Left lung (tissue), 10 donors: ENCODE measurements around the gene FAM76B. TPM values are rescaled to one million over a fixed set of nuclear protein-coding genes. Genes with fewer than 3 reads are reported as not detected.

Experiments used
- ATAC-seq: fragments of 200-7000 bp; cut with Tn5 transposase; one replicate; pipeline ENCODE4 v1.9.1; 2020; ENCODE audit warnings: moderate library complexity
- DNase-seq, 4 donors: peaks; one replicate each; pipeline ENCODE4 v3.0.0-alpha.2; 2013 to 2020
- H3K27ac ChIP-seq, 2 donors: fragments of 200-600 bp; sonication (generic) in 1 of 2; one replicate each; pipeline versions ENCODE4 v1.5.0 to v1.8.0; 2020 to 2021
- H3K27me3 ChIP-seq, 2 donors: fragments of 200-600 bp; sonication (generic) in 1 of 2; one replicate each; pipeline versions ENCODE4 v1.5.0 to v1.8.0; 2020 to 2021
- H3K36me3 ChIP-seq, 2 donors: fragments of 200-600 bp; sonication (generic) in 1 of 2; one replicate each; pipeline versions ENCODE4 v1.5.0 to v1.8.0; 2020 to 2021
- H3K4me1 ChIP-seq, 2 donors: fragments of 200-600 bp; one replicate each; pipeline ENCODE4 v1.8.0; 2021
- H3K4me3 ChIP-seq, 2 donors: fragments of 200-600 bp; sonication (generic) in 1 of 2; one replicate each; pipeline versions ENCODE4 v1.5.0 to v1.8.0; 2020 to 2021; ENCODE audit warnings: mild to moderate bottlenecking in 1 of 2
- H3K9me3 ChIP-seq, 2 donors: fragments of 200-600 bp; sonication (generic) in 1 of 2; one replicate each; pipeline versions ENCODE4 v1.5.0 to v1.8.0; 2020 to 2021
- CTCF ChIP-seq, 2 donors: fragments of 200-600 bp; sonication (generic) in 1 of 2; IDR thresholded peaks; one replicate each; pipeline versions ENCODE4 v1.5.0 to v1.8.0; 2021; ENCODE audit warnings: antibody characterized with exemption in 2 of 2
- intact Hi-C, 2 donors: fragments of 100-400 bp; cut with DNase I; formaldehyde crosslinking; loops; one replicate each; pipeline versions ENCODE4 v1.11.2 to v1.14.2; 2022
- polyA plus RNA-seq, 6 donors: library from polyadenylated mRNA; unstranded; fragments of 120-200 nt; gene quantifications; one replicate each; pipeline ENCODE4 v1.2.1, GENCODE V29; 2013; ENCODE audit not compliant: insufficient read length in 6 of 6
- total RNA-seq, 2 donors: library from RNA; stranded (reverse); fragmentation: NEBNext Ultra II Directional; extraction: Animal tissue kit (Norgen Biotek cat#: 25700); gene quantifications; one replicate each; pipeline ENCODE4 v1.2.1, GENCODE V29; 2021
- donor health status: DM: no; HTN: yes; CAD: no.
- donor health status: DM: no; HTN: no; CAD: no.

The FAM76B gene
- total and polyA plus RNA-seq, 8 donors = 13.6 to 70.6 (median 60.8) TPM

- ATAC-seq = peak; percentile 88
- DNase-seq = peak; percentile 95 to 99 (median 98)
- Histone ChIP-seq H3K27me3 (no peaks in the 10 kb centered on the region), H3K9me3 (no peaks in the 10 kb centered on the region), H3K4me3 (peak within 1 kb of the TSS; percentile 93 to 95), H3K36me3 (peaks cover 0 to 22% of the 10 kb centered on the region in 2 donors), H3K27ac (peak within 1 kb of the TSS; percentile 98 to 100), H3K4me1 (peaks cover 12 to 35% of the 10 kb centered on the region in 2 donors)
- intact Hi-C loops = no loop called here
- TF ChIP-seq CTCF (IDR thresholded peaks at IDR 0.05) = no peak
These were observed 746 bp upstream of the FAM76B start, which contains the start of gene CEP57 for GRCh38 chr11:95790123-95790932. Gene CEP57 (plus strand): TSS chr11:95790498. CDS start chr11:95790699, 201 bp downstream.

GRCh38 chr11:95788921-95789505 lies 569 bp downstream of the FAM76B start:
- H3K27ac ChIP-seq = peak overlapping the region; percentile 98 to 100
- no peak for ATAC-seq
- H3K27me3 ChIP-seq = no peaks in the 10 kb centered on the region
- intact Hi-C loops = no loop called here
- H3K4me1 ChIP-seq = peaks cover 12 to 35% of the 10 kb centered on the region in 2 donors
- H3K9me3 ChIP-seq = no peaks in the 10 kb centered on the region
- peaks cover 0 to 35% of the 10 kb centered on the region in 2 donors for H3K36me3 ChIP-seq
- peak overlapping the region; percentile 93 to 95 for H3K4me3 ChIP-seq
- TF ChIP-seq CTCF (IDR thresholded peaks at IDR 0.05) = no peak
- peak in 3 of 4 donors; percentile 24 to 45 (median 36) for DNase-seq

GRCh38 chr11:95780544-95780943 lies 9.0 kb downstream of the FAM76B start:
- ATAC-seq = no peak

GRCh38 chr11:95778699-95779098 lies 10.9 kb downstream of the FAM76B start:
- intact Hi-C loops = no loop called here
- no peak for ATAC-seq
- no peak for DNase-seq
- Histone ChIP-seq H3K9me3 (no peaks in the 10 kb centered on the region), H3K4me3 (no peak overlapping the region), H3K27ac (no peak overlapping the region), H3K27me3 (no peaks in the 10 kb centered on the region), H3K36me3 (peaks cover 0 to 92% of the 10 kb centered on the region in 2 donors), H3K4me1 (no peaks in the 10 kb centered on the region)
- no peak for TF ChIP-seq CTCF (IDR thresholded peaks at IDR 0.05)

More at GRCh38 chr11:95780544-95780943, 9.0 kb downstream of the FAM76B start:
- TF ChIP-seq CTCF (IDR thresholded peaks at IDR 0.05) = no peak
- no peaks in the 10 kb centered on the region for H3K4me1 ChIP-seq
- peaks cover 0 to 92% of the 10 kb centered on the region in 2 donors for H3K36me3 ChIP-seq
- no peak for DNase-seq
- no peak overlapping the region for H3K4me3 ChIP-seq
- no peak overlapping the region for H3K27ac ChIP-seq
- no peaks in the 10 kb centered on the region for H3K9me3 ChIP-seq
- intact Hi-C loops = no loop called here
- no peaks in the 10 kb centered on the region for H3K27me3 ChIP-seq

DNA sequence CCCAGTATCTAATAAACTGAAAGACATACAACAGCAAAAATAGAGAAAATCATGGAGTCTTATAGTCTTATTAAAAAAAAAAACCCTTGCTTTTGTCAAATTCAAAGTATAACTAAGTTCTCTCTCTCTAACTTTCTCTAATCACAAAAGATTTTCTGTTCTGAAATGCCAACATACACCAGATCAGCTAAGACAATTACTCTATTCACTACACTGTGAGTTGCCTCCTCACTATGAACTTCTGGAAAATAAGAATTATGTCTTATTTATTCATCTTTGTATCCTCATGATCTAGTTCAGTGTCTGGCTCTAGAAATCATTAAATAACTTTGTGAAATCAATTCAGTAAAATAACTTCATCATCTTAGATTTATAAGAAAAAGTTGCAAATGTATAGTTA lies 12.7 kb downstream of the FAM76B start:
- TF ChIP-seq CTCF (IDR thresholded peaks at IDR 0.05) = no peak
- H3K27ac ChIP-seq = no peak overlapping the region
- intact Hi-C loops = no loop called here
- peaks cover 0 to 90% of the 10 kb centered on the region in 2 donors for H3K36me3 ChIP-seq
- H3K4me3 ChIP-seq = no peak overlapping the region
- H3K9me3 ChIP-seq = no peaks in the 10 kb centered on the region
- DNase-seq (no peak), ATAC-seq (no peak)
- no peaks in the 10 kb centered on the region for H3K4me1 ChIP-seq
- no peaks in the 10 kb centered on the region for H3K27me3 ChIP-seq
